Liver (tissue), 9 donors: ENCODE measurements around the gene DUSP14. TPM values are rescaled to one million over a fixed set of nuclear protein-coding genes. Genes with fewer than 3 reads are reported as not detected.
"Not testable (repeated sequence)": the region's sequence is repeated elsewhere in the genome, so short reads cannot be mapped to it uniquely, and the experiment has no call there.

Experiments used
- DNase-seq: peaks from one replicate; pipeline ENCODE4 v3.0.0-alpha.2; 2017; ENCODE audit warnings: low spot score
- H3K27ac ChIP-seq, 2 donors: one replicate each; pipeline ENCODE4 v1.7.0; 2013; ENCODE audit warnings: inconsistent platforms in 2 of 2, low read length in 2 of 2, control low read depth in 1 of 2, low read depth in 1 of 2, mild to moderate bottlenecking in 1 of 2
- H3K27me3 ChIP-seq, 4 donors: one replicate each; pipeline versions ENCODE4 v1.6.1 to v1.7.0; 2013; ENCODE audit warnings: low read length in 3 of 4, inconsistent platforms in 1 of 4, mild to moderate bottlenecking in 1 of 4, moderate library complexity in 1 of 4; ENCODE audit not compliant: control insufficient read depth in 4 of 4, insufficient read depth in 4 of 4
- H3K36me3 ChIP-seq, 4 donors: one replicate each; pipeline versions ENCODE4 v1.6.1 to v1.7.0; 2013; ENCODE audit warnings: low read length in 3 of 4, mild to moderate bottlenecking in 3 of 4, low read depth in 1 of 4, moderate library complexity in 1 of 4; ENCODE audit not compliant: control insufficient read depth in 4 of 4, insufficient read depth in 3 of 4
- H3K4me1 ChIP-seq, 4 donors: one replicate each; pipeline versions ENCODE4 v1.6.1 to v1.7.0; 2013; ENCODE audit warnings: low read length in 3 of 4, mild to moderate bottlenecking in 3 of 4, moderate library complexity in 1 of 4; ENCODE audit not compliant: control insufficient read depth in 4 of 4, insufficient read depth in 4 of 4
- H3K4me3 ChIP-seq, 3 donors: one replicate each; pipeline versions ENCODE4 v1.6.1 to v1.7.0; 2013; ENCODE audit warnings: low read length in 3 of 3, control low read depth in 1 of 3, low read depth in 1 of 3, mild to moderate bottlenecking in 1 of 3
- H3K9ac ChIP-seq, 2 donors: one replicate each; pipeline ENCODE4 v1.7.0; 2013; ENCODE audit warnings: low read length in 2 of 2, mild to moderate bottlenecking in 2 of 2, moderate library complexity in 2 of 2, control low read depth in 1 of 2, low read depth in 1 of 2
- H3K9me3 ChIP-seq, 4 donors: one replicate each; pipeline versions ENCODE4 v1.6.1 to v1.7.0; 2013; ENCODE audit warnings: low read length in 3 of 4; ENCODE audit not compliant: control insufficient read depth in 4 of 4
- ATF3 ChIP-seq: IDR thresholded peaks from 2 replicates; pipeline ENCODE4 v1.6.1; 2016; ENCODE audit warnings: antibody characterized with exemption
- CTCF ChIP-seq: fragments of 150-350 bp; IDR thresholded peaks from 2 replicates; pipeline ENCODE4 v1.5.1; 2017; ENCODE audit warnings: improper control_type of control experiment, low read depth, low read length; ENCODE audit not compliant: missing input control
- EGR1 ChIP-seq, 2 donors: IDR thresholded peaks; 2 replicates each; pipeline ENCODE4 v1.6.1; 2016 to 2018; ENCODE audit warnings: antibody characterized with exemption in 2 of 2, low read depth in 2 of 2
- FOXA1 ChIP-seq: IDR thresholded peaks from 2 replicates; pipeline ENCODE4 v1.6.1; 2016; ENCODE audit warnings: antibody characterized with exemption
- FOXA2 ChIP-seq: IDR thresholded peaks from 2 replicates; pipeline ENCODE4 v1.6.1; 2016; ENCODE audit warnings: antibody characterized with exemption
- GABPA ChIP-seq, 2 donors: IDR thresholded peaks in 1 of 2; conservative IDR thresholded peaks in 1 of 2; 2 replicates each; pipeline ENCODE4 v1.6.1; 2016; ENCODE audit warnings: antibody characterized with exemption in 2 of 2, mild to moderate bottlenecking in 1 of 2, moderate library complexity in 1 of 2
- HNF4A ChIP-seq, 2 donors: conservative IDR thresholded peaks; 2 replicates each; pipeline ENCODE4 v1.6.1; 2016; ENCODE audit warnings: antibody characterized with exemption in 2 of 2, mild to moderate bottlenecking in 2 of 2
- HNF4G ChIP-seq: IDR thresholded peaks from 2 replicates; pipeline ENCODE4 v1.6.1; 2016; ENCODE audit warnings: antibody characterized with exemption
- NR2F2 ChIP-seq: IDR thresholded peaks from 2 replicates; pipeline ENCODE4 v1.6.1; 2016; ENCODE audit warnings: antibody characterized with exemption
- RAD21 ChIP-seq, 2 donors: IDR thresholded peaks; 2 replicates each; pipeline ENCODE4 v1.6.1; 2016; ENCODE audit warnings: antibody characterized with exemption in 2 of 2, mild to moderate bottlenecking in 2 of 2
- REST ChIP-seq: IDR thresholded peaks from 2 replicates; pipeline ENCODE4 v1.6.1; 2016; ENCODE audit warnings: antibody characterized with exemption, mild to moderate bottlenecking
- RXRA ChIP-seq, 2 donors: IDR thresholded peaks; 2 replicates each; pipeline ENCODE4 v1.6.1; 2017 to 2018; ENCODE audit warnings: antibody characterized with exemption in 2 of 2, mild to moderate bottlenecking in 1 of 2
- SP1 ChIP-seq: IDR thresholded peaks from 2 replicates; pipeline ENCODE4 v1.6.1; 2018; ENCODE audit warnings: antibody characterized with exemption, mild to moderate bottlenecking
- TAF1 ChIP-seq: conservative IDR thresholded peaks from 2 replicates; pipeline ENCODE4 v1.6.1; 2016; ENCODE audit warnings: antibody characterized with exemption, mild to moderate bottlenecking
- YY1 ChIP-seq: IDR thresholded peaks from 2 replicates; pipeline ENCODE4 v1.6.1; 2016; ENCODE audit warnings: antibody characterized with exemption, mild to moderate bottlenecking
- WGBS: extraction: QIAGEN DNeasy Blood & Tissue Kit; methylation state at CpG from one replicate; pipeline ENCODE4 v1.1.7; 2013; 5-methylcytosine and 5-hydroxymethylcytosine counted together
- polyA plus RNA-seq, 2 donors: library from polyadenylated mRNA; stranded (reverse) in 1 of 2; unstranded in 1 of 2; fragments of 200-250 nt in 1 of 2; fragments of >200 nt in 1 of 2; fragmentation: Nextera tagmentation in 1 of 2; extraction: Ambion mirVana in 1 of 2; gene quantifications; one replicate each; pipeline versions ENCODE4 v1.2.1 to v1.2.3, GENCODE V29; 2013 to 2015
- total RNA-seq, 2 donors: library from RNA; depleted of rRNA; stranded (reverse); fragments of >200 nt; gene quantifications; one replicate each; pipeline ENCODE4 v1.2.3, GENCODE V29; 2014
- donor health status: healthy.
- donor health status: healthy.
- donor health status: healthy.
- donor health status: healthy.
- donor health status: healthy.

DUSP14 gene
- total and polyA plus RNA-seq, 4 donors = 6.3 to 15.7 (median 13.8) TPM

GRCh38 chr17:37440424-37440823 lies 49.3 kb upstream of the DUSP14 start:
- TF ChIP-seq ATF3 (no peak), RAD21 (IDR thresholded peaks at IDR 0.05) (no peak), HNF4A (conservative IDR thresholded peaks at IDR 0.05) (no peak), REST (no peak), CTCF (no peak), SP1 (no peak), TAF1 (no peak), EGR1 (IDR thresholded peaks at IDR 0.05; ENCODE audit: low read depth in 2 of 2) (no peak), HNF4G (no peak), YY1 (no peak)
- H3K9me3 ChIP-seq = no peaks in the 10 kb centered on the region
- 94% methylated on average over 2 of the region's 2 CpGs for WGBS
- peaks cover 10 to 49% (median 37%) of the 10 kb centered on the region in 4 donors for H3K36me3 ChIP-seq
- H3K9ac ChIP-seq = no peak overlapping the region
- no peak overlapping the region for H3K27ac ChIP-seq
- no peak overlapping the region for H3K4me3 ChIP-seq
- no peak for DNase-seq
- H3K4me1 ChIP-seq = no peaks in the 10 kb centered on the region
- H3K27me3 ChIP-seq = no peaks in the 10 kb centered on the region

GRCh38 chr17:37441369-37442014 lies 48.2 kb upstream of the DUSP14 start:
- not testable (repeated sequence) for H3K9ac ChIP-seq, H3K9me3 ChIP-seq, DNase-seq, H3K4me1 ChIP-seq, H3K27ac ChIP-seq, H3K4me3 ChIP-seq, H3K27me3 ChIP-seq
- peaks cover 10 to 51% (median 37%) of the 10 kb centered on the region in 4 donors for H3K36me3 ChIP-seq
- 94% methylated on average over 12 of the region's 12 CpGs for WGBS

GRCh38 chr17:37446027-37446426 lies 43.7 kb upstream of the DUSP14 start:
- DNase-seq = no peak
- H3K36me3 ChIP-seq = peaks cover 9 to 46% (median 35%) of the 10 kb centered on the region in 4 donors
- WGBS = 93% methylated on average over 4 of the region's 4 CpGs

More at GRCh38 chr17:37446027-37446426, 43.7 kb upstream of the DUSP14 start:
- no peak overlapping the region for H3K4me3 ChIP-seq
- H3K9ac ChIP-seq = no peak overlapping the region
- H3K27me3 ChIP-seq = no peaks in the 10 kb centered on the region
- no peak overlapping the region for H3K27ac ChIP-seq
- no peaks in the 10 kb centered on the region for H3K4me1 ChIP-seq
- H3K9me3 ChIP-seq = no peaks in the 10 kb centered on the region
- TF ChIP-seq FOXA1 (no peak), REST (no peak), ATF3 (no peak), HNF4A (conservative IDR thresholded peaks at IDR 0.05) (no peak), EGR1 (IDR thresholded peaks at IDR 0.05; ENCODE audit: low read depth in 2 of 2) (no peak), NR2F2 (no peak), GABPA (IDR thresholded peaks at IDR 0.05 in 1 of 2, conservative IDR thresholded peaks at IDR 0.05 in 1 of 2) (no peak), FOXA2 (no peak), RXRA (IDR thresholded peaks at IDR 0.05) (no peak), TAF1 (no peak)
